ENCODE results near the gene MAGEB17.

MAGEB17 gene

GRCh38 chrX:16212436-16212835, 45.2 kb downstream of the MAGEB17 start:
- no peak for DNase-seq

GRCh38 chrX:16213961-16214360, 46.7 kb downstream of the MAGEB17 start:
- no peak for DNase-seq

- no peak for DNase-seq
These were observed 48.4 kb downstream of the MAGEB17 start for GRCh38 chrX:16215660-16216059.
